Mucosa of stomach (tissue), 1 donor: ENCODE results near the gene ID1.
"Not testable (repeated sequence)": the region's sequence is repeated elsewhere in the genome, so short reads cannot be mapped to it uniquely, and the experiment has no call there.

Experiments used
- H3K27me3 ChIP-seq: one replicate; pipeline ENCODE4 v1.7.0; 2013; ENCODE audit warnings: mild to moderate bottlenecking, low read length; ENCODE audit not compliant: control insufficient read depth, insufficient read depth
- H3K36me3 ChIP-seq: one replicate; pipeline ENCODE4 v1.7.0; 2013; ENCODE audit warnings: low read length; ENCODE audit not compliant: control insufficient read depth, insufficient read depth
- H3K4me1 ChIP-seq: one replicate; pipeline ENCODE4 v1.7.0; 2013; ENCODE audit warnings: mild to moderate bottlenecking, low read length; ENCODE audit not compliant: control insufficient read depth, insufficient read depth
- H3K4me3 ChIP-seq: one replicate; pipeline ENCODE4 v1.7.0; 2013; ENCODE audit warnings: low read length
- H3K9ac ChIP-seq: one replicate; pipeline ENCODE4 v1.7.0; 2013; ENCODE audit warnings: mild to moderate bottlenecking, low read length, moderate library complexity
- H3K9me3 ChIP-seq: one replicate; pipeline ENCODE4 v1.7.0; 2013; ENCODE audit warnings: mild to moderate bottlenecking, low read length, moderate library complexity; ENCODE audit not compliant: control insufficient read depth
- donor health status: Pancreatic carcinoma.

ID1 gene

DNA sequence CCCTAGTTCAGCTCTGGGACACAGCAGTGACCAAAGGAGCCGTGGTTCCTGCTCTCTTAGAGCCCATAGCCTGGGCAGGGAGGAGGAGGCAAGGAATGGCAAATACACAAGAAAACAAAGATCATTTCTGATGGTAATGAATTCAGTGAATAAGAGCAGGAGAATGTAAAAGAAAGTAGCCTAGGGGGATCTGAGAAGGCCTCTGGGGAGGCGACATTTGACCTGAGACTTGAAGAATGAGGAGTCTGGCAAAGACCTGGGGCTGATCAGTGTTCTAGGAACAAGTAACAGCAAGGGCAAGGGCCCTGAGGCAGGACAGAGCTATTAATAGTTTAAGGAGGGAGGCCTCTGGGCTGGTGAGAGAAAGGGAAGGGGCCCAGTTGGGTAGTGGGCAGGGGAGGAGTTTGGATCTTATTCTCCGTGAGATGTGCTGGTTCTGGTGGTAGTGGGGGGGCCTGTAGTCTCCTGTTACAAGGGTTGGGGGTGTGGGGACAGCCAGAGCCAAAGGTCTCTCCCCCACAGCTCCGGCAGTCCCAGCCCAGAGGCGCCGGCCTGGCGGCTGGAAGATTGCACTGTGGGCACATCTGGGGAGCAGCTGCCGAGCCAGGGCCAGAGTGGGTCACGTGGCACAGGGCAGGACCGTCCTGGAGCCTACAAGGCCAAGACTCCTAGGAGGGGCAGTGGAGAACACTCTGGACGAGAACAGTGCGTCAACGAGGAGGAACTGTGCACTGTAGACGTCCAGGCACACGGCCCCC lies 9.3 kb upstream of the ID1 start:
- Histone ChIP-seq H3K9ac (peak overlapping the region; percentile 45), H3K36me3 (no peaks in the 10 kb centered on the region), H3K4me3 (peak overlapping the region; percentile 22), H3K4me1 (peaks cover 55% of the 10 kb centered on the region), H3K9me3 (no peaks in the 10 kb centered on the region), H3K27me3 (no peaks in the 10 kb centered on the region)

DNA sequence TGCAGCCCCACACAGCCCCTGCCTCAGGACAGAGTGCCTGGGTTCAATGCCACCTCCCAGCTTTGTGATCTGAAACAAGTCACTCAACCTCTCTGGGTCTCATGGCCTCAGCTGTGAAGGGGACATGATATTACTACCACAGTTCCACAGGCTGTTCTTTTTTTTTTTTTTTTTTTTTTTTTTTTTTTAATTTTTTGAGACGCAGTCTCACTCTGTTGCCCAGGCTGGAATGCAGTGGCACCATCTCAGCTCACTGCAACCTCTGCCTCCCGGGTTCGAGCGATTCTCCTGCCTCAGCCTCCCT lies 8.7 kb upstream of the ID1 start:
- peaks cover 55% of the 10 kb centered on the region for H3K4me1 ChIP-seq
- not testable (repeated sequence) for H3K27me3 ChIP-seq, H3K4me3 ChIP-seq, H3K36me3 ChIP-seq, H3K9ac ChIP-seq, H3K9me3 ChIP-seq

DNA sequence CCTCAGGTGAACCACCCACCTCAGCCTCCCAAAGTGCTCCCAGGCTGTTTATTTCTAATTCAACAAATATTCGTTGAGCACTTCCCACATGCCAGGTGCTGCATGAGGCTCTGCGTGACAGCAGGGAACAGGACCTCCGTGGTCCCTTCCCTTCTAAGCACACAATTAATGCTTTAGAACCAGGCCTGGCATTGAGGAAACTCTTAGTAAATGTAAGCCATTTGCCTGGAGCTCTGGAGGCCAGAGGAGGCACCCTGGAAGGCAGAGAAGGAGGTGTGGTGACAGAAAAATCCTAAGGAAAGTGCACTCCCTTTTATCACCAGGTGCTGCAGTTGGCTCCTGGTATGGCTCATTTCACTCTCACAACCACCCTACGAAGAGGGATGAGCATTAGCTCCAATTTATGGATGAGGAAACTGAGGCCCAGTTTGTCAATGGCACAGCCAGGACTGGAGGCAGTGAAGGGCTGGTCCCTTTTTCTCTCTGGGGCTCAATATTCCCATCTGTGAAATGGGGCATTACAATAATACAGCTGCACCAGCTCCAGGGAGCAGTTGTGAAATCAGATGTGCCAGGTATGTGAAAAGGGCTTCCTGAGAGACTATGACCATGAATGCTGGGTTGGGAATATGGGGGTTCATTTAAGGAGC lies 8.1 kb upstream of the ID1 start:
- no peaks in the 10 kb centered on the region for H3K36me3 ChIP-seq
- H3K4me1 ChIP-seq = peaks cover 55% of the 10 kb centered on the region
- no peaks in the 10 kb centered on the region for H3K9me3 ChIP-seq
- H3K9ac ChIP-seq = peak overlapping the region; percentile 7
- H3K27me3 ChIP-seq = no peaks in the 10 kb centered on the region
- H3K4me3 ChIP-seq = no peak overlapping the region

DNA sequence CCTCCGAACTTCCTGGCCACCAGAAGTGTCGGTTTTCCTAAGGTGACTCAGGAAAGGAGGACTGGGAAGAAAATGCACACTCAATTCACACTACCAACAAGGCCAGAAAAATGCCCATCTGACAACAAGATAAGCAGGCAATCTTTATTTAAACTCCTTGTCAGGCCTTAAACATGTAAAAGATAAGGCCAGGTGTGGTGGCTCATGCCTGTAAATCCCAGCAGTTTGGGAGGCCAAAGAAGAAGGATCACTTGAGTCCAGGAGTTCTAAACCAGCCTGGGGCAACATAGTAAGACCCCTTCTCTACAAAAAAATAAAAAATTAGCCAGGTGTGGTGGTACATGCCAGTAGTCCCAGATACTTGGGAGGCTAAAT lies 7.6 kb upstream of the ID1 start:
- Histone ChIP-seq H3K4me1 (peaks cover 56% of the 10 kb centered on the region), H3K27me3 (no peaks in the 10 kb centered on the region), H3K9ac (no peak overlapping the region), H3K4me3 (no peak overlapping the region), H3K9me3 (no peaks in the 10 kb centered on the region), H3K36me3 (no peaks in the 10 kb centered on the region)

DNA sequence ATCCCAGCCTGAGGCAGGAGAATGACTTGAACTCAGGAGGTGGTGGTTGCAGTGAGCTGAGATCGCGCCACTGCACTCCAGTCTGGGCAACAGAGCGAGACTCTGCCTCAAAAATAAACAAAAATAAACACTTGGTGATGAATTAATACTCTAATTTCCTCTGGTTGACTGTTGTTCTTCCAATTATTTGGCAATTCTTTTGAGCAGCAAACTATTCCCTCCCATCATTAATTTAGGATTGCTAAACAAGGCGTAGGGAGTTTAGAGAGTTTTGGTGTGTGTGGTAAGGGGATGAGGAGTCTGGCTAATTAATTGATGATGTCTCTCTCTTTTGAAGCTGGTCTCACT lies 2.7 kb upstream of the ID1 start:
- H3K36me3 ChIP-seq = peaks cover 14% of the 10 kb centered on the region
- peak overlapping the region; percentile 28 for H3K9ac ChIP-seq
- H3K9me3 ChIP-seq = no peaks in the 10 kb centered on the region
- peaks cover 41% of the 10 kb centered on the region for H3K4me1 ChIP-seq
- H3K4me3 ChIP-seq = no peak overlapping the region
- H3K27me3 ChIP-seq = peaks cover 4% of the 10 kb centered on the region

DNA sequence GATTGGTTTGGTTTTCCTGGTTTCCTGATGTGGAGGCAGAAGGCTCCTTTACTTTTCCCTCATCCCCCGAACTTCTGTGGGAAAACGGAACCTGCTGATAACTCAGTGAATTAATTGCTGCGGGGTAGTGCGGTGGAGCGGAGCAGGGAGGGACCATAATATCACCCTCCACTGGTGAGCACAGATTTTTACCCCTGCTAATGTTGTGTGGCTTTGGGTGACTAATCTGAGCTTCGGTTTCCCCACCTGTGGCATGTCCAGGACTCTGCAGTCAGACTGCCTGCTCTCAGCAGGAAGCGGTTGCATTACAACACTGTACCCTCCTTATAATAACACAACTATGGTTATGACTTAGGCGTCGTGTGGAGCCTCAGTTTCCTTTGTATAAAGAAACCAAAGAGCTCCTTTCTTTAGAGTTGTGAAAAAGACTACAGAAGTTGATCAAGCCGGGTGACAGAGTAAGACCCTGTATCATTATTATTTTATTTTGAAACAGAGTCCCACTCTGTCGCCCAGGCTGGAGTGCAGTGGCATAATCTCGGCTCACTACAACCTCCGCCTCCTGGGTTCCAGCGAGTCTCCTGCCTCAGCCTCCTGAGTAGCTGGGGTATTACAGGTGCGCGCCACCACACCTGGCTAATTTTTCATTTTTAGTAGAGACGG lies 2.2 kb upstream of the ID1 start:
- Histone ChIP-seq H3K4me1 (peaks cover 42% of the 10 kb centered on the region), H3K36me3 (peaks cover 14% of the 10 kb centered on the region), H3K9me3 (no peaks in the 10 kb centered on the region), H3K4me3 (no peak overlapping the region), H3K27me3 (peaks cover 4% of the 10 kb centered on the region), H3K9ac (peak overlapping the region; percentile 28)

DNA sequence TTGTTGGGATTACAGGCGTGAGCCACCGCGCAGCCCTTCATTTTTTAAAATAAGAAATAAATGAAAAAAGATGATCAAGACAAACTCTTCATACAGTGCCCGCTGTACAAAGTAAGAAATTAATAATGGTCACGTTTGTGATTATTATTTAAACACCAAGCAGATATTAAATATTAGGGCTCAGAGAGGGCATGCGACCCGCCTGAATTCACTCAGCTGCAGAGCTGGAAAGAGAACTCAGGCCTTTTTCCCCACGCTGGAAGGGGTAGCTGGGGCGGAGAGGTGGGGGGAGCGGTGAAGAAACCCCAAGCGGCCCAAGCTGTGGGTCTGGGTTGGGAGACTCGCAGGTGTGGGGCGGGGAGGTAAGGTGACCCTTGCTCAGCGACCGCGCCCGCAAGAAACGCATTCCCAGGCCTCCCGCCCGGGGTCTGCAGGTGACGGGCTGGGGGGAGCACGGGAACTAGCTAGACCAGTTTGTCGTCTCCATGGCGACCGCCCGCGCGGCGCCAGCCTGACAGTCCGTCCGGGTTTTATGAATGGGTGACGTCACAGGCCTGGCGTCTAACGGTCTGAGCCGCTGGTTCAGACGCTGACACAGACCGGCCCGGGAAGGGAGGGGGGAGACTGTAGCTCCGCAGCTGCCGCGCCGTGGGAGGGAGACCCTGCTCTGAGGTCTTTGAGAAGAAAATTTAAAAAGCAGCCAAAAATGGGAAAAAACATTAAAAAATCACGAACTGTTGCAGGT lies 1.1 kb upstream of the ID1 start:
- H3K4me1 ChIP-seq = peaks cover 44% of the 10 kb centered on the region
- H3K4me3 ChIP-seq = peak overlapping the region; percentile 91
- H3K27me3 ChIP-seq = peaks cover 4% of the 10 kb centered on the region
- H3K36me3 ChIP-seq = peaks cover 14% of the 10 kb centered on the region
- H3K9me3 ChIP-seq = no peaks in the 10 kb centered on the region
- peak overlapping the region; percentile 83 for H3K9ac ChIP-seq

DNA sequence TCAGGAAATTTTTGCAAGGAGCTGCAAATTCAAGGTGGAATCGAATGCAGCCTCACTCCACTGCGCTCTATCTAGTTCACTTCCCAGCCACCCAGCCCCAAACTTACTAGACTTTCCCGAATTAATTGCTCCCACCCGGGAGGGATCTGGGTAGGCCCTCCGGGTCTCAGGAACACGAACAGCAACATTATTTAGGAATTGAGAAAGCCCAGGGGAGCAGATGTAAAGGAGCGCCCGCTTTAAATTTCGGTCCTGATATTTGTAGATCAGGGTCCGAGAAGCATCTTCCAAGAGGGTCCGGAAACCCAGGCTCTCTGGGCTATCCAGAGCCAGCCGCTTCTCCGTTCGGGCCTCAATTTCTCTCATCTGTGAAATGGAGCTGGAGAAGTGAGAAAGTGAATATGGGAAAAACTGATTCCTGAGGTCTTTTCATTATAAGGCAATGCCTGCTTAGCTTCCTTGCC lies 490 bp upstream of the ID1 start:
- peak overlapping the region; percentile 83 for H3K9ac ChIP-seq
- peaks cover 4% of the 10 kb centered on the region for H3K27me3 ChIP-seq
- no peaks in the 10 kb centered on the region for H3K9me3 ChIP-seq
- peak overlapping the region; percentile 91 for H3K4me3 ChIP-seq
- H3K36me3 ChIP-seq = peaks cover 14% of the 10 kb centered on the region
- peaks cover 50% of the 10 kb centered on the region for H3K4me1 ChIP-seq

DNA sequence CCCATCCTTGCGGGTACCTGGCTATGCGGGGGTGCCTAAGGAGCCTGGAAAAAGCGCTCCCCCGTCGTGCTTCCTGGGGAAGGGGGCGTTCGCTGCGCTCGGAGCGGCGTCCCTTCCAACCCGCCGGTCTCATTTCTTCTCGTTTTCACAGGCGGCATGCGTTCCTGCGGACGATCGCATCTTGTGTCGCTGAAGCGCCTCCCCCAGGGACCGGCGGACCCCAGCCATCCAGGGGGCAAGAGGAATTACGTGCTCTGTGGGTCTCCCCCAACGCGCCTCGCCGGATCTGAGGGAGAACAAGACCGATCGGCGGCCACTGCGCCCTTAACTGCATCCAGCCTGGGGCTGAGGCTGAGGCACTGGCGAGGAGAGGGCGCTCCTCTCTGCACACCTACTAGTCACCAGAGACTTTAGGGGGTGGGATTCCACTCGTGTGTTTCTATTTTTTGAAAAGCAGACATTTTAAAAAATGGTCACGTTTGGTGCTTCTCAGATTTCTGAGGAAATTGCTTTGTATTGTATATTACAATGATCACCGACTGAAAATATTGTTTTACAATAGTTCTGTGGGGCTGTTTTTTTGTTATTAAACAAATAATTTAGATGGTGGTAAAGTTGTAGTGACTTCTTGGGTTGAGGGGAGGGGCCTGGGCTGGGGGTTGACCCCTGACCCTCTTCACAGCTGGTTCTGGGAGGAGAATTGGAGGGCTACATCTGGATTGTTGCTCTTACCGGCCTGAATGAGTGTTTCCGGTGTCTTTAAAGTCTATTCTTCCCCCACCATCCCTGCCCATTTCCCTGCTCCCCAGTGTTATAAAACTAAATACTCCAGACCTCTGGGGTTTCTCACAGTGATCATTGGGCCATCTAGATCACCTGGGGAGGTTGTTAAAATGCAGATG lies 1.1 kb downstream of the ID1 start:
- peaks cover 14% of the 10 kb centered on the region for H3K36me3 ChIP-seq
- H3K9me3 ChIP-seq = no peaks in the 10 kb centered on the region
- H3K4me3 ChIP-seq = peak overlapping the region; percentile 91
- peaks cover 4% of the 10 kb centered on the region for H3K27me3 ChIP-seq
- peaks cover 61% of the 10 kb centered on the region for H3K4me1 ChIP-seq
- H3K9ac ChIP-seq = peak overlapping the region; percentile 83

DNA sequence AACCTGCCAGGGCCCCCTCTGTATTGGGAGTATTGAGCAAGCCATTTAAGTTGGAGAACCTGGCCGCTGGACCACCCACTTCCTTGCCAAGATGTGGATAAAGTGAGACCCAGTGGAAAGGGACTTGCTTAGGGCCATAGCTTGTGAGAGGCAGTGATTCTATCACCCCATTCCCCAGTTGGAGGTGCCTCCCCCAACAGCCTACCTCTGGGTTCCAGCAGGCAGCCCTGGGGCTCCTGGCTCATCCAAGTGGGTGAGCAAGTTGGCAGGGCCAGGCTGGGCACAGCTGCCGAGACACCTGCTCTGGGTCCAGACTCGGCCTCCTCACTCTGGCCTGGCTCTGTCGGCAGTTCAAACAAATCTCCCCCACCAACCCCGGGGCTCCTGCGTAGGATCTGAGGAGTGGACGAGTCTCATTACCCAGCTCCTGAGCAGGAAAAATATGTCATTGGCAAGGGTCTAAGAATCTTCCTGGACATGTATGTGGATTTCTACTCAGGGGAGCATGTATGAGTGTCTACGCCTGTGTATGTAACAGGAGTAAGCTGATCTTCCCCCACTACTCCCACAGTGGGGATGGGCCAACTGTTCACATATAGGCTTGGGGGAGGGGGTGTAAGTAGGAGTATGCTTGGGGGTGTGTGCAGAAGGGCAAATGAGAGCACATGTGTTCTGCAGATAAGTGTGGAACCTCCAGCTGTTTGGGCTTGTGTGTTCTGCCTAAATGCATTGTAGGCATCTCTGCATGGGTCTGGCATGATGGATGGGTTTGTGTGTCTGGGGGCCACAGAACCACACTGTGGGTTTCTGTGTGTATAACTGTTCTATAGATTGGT lies 1.9 kb downstream of the ID1 start:
- H3K4me1 ChIP-seq = peaks cover 69% of the 10 kb centered on the region
- H3K9me3 ChIP-seq = no peaks in the 10 kb centered on the region
- peak overlapping the region; percentile 91 for H3K4me3 ChIP-seq
- H3K9ac ChIP-seq = peak overlapping the region; percentile 83
- peaks cover 4% of the 10 kb centered on the region for H3K27me3 ChIP-seq
- peaks cover 14% of the 10 kb centered on the region for H3K36me3 ChIP-seq
